Measurements from ENCODE around the gene RAB22A. TPM values are rescaled to one million over a fixed set of nuclear protein-coding genes. Genes with fewer than 3 reads are reported as not detected.
A peak's percentile ranks its signal among the peaks of the same experiment; 100 is the strongest.

RAB22A gene
- total and polyA plus RNA-seq, 5 donors, result 4.1 to 10.4 (median 9.0) TPM

DNA sequence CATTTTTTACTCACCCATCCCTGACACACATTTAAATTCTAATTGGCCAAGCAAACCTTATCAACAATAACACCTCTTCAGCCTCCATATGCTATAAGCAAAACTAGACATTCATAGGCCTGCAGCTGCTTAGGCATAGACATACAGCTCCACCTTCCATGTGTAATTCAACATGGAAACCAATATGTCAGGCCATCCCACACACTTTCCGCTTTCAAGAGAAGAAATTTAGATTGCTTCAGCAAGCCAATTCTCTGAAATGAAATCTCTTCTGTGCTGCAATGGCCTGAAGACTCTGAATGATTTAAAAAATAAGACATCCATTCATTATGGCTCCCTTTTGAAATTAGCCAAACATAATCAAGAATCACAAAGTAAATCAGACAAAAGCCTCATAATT is 4.5 kb upstream of the RAB22A start:
- no peaks in the 10 kb centered on the region for H3K4me1 ChIP-seq (ENCODE audit: control insufficient read depth, insufficient read depth, low read length)
- H3K27me3 ChIP-seq (ENCODE audit: control insufficient read depth, insufficient read depth), result no peaks in the 10 kb centered on the region
- 100% methylated on average over 1 of the region's 1 CpG for WGBS
- no peak overlapping the region for H3K27ac ChIP-seq (ENCODE audit: low read length)
- ATAC-seq, result no peak
- H3K4me3 ChIP-seq (ENCODE audit: low read length), result no peak overlapping the region
- intact Hi-C loops (cut with DNase I), result no loop called here
- DNase-seq, result no peak
- no peaks in the 10 kb centered on the region for H3K9me3 ChIP-seq (ENCODE audit: control insufficient read depth, low read length)

DNA sequence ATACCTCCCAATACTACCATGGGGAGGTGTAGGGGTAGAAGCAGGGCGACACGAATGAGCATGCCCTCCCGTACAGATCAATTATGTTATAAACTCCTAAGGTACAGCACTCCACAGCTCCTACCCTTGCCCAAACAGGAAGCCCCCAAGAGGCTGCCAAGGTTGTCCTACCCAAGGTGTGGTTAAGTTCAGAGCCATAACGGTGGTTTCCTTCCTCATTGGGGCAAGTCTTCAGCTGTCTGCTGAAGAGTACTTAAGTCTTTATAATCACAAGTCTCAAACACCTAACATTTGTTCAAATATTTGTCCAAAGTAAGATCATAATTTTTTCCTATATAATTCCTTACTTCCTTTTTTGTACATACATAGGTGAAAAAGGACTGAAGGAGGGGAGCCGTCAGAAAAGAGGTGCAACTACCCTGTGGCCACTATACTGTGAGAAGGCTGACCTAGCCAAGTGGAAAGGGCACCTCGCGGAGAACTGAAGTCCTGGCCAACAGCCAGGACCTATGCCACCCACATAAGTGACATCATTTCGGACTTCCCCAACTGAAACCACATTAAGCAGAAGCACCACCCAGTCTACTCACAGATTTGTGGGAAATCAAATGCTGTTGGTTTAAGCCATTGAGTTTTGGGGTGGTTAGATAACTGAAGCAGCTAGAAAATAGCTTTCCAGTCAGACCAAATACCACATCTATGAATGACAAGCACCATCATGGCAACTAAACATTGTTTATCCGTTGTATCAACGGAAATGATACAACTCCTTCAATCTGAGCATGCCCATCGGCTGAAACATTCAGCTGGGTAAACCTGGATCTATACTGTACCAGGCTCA is 2.9 kb upstream of the RAB22A start:
- H3K27ac ChIP-seq (ENCODE audit: low read length), result no peak overlapping the region

DNA sequence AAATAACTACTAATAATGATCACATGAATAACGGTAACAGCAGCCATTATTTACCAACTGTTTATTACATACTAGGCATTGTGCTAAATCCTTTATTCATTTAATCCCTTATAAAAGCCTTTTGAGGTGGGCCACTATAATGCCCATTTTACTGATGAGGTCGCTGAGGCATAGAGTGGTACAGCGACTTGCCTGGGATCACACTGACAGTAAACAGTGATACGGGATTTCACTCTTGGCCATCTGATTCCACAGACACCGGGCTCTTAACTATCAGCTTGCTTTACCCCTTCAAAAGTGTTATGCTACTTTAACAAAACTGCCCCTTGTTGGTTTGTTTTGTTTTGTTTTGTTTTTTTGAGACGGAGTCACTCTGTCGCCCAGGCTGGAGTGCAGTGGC is 2.2 kb upstream of the RAB22A start:
- WGBS, result 90% methylated on average over 7 of the region's 7 CpGs
- Histone ChIP-seq H3K4me1 (ENCODE audit: control insufficient read depth, insufficient read depth, low read length) (no peaks in the 10 kb centered on the region), H3K27me3 (ENCODE audit: control insufficient read depth, insufficient read depth) (no peaks in the 10 kb centered on the region), H3K27ac (ENCODE audit: low read length) (no peak overlapping the region), H3K9me3 (ENCODE audit: control insufficient read depth, low read length) (no peaks in the 10 kb centered on the region), H3K4me3 (ENCODE audit: low read length) (no peak overlapping the region)
- intact Hi-C loops (cut with DNase I), result no loop called here
- ATAC-seq (no peak), DNase-seq (no peak)

More for the DNA sequence above, 2.9 kb upstream of the RAB22A start:
- H3K9me3 ChIP-seq (ENCODE audit: control insufficient read depth, low read length), result no peaks in the 10 kb centered on the region
- H3K4me3 ChIP-seq (ENCODE audit: low read length), result no peak overlapping the region
- intact Hi-C loops (cut with DNase I), result no loop called here
- no peaks in the 10 kb centered on the region for H3K4me1 ChIP-seq (ENCODE audit: control insufficient read depth, insufficient read depth, low read length)
- peak in 1 of 3 donors; percentile 53 for DNase-seq
- WGBS, result 77% methylated on average over 11 of the region's 11 CpGs
- no peak for ATAC-seq
- H3K27me3 ChIP-seq (ENCODE audit: control insufficient read depth, insufficient read depth), result no peaks in the 10 kb centered on the region

DNA sequence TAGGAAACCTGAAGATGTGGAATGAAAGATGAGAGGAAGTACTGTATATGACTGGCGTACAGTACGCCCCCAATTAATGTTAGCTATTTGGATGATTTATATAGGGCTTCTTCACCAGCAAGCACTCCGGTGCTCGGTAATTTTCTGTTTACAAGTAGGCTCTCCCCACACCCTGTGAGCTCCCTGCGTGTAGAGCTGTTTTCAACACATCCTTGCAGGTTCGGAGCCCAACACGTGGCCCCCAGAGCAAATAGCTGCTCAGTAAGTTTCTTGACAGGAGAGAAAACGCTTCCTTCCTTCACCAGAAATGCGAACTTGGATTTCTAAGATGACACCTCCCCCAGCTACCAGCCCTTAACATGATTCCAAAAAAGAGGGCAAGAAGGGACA is 1.2 kb upstream of the RAB22A start:
- Histone ChIP-seq H3K27ac (ENCODE audit: low read length) (no peak overlapping the region), H3K4me3 (ENCODE audit: low read length) (peak overlapping the region; percentile 93), H3K27me3 (ENCODE audit: control insufficient read depth, insufficient read depth) (no peaks in the 10 kb centered on the region), H3K4me1 (ENCODE audit: control insufficient read depth, insufficient read depth, low read length) (no peaks in the 10 kb centered on the region), H3K9me3 (ENCODE audit: control insufficient read depth, low read length) (no peaks in the 10 kb centered on the region)
- ATAC-seq (no peak), DNase-seq (no peak)
- intact Hi-C loops (cut with DNase I), result no loop called here
- 73% methylated on average over 9 of the region's 9 CpGs for WGBS

DNA sequence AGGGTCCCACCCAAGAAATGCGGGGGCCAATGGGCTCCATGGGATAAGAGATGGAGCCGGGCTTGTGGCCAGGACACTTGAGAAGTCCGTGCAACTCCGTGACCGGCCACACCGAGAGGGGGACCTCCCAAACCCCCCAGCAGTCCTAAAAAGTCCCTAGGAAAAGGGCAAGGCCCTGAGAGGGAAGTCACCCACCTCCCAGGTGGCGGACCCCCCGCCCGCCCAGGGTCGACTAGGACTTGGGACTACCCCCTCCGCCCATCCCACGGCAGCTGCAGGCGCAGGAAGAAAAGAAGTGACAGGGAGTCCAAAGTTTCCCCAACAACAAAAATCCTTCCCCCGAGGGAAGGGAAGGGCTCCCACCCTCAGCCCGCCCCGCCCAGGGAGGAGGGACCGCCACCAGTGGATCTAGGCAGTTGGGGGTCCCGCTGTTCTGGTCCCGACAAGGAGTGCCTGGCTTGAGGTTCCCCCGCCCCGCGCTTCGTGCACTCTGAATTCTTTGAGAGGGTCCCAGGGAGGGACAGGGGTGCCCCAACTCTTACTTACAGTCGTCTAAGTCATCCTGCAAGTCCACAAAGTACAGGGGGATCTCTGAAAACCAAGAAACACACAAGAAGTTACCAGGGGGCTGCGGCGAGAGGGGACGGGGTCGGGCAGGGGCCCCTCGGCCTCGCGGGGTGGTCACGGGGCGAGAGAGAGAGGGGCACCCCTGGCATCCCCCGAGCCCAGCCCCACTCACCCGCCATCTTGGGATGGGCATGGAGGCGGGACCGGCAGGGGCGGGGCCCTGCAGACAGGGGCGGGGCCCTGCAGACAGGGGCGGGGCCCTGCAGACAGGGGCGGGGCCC is 611 bp upstream of the RAB22A start:
- no peaks in the 10 kb centered on the region for H3K4me1 ChIP-seq (ENCODE audit: control insufficient read depth, insufficient read depth, low read length)
- ATAC-seq (peak; percentile 94), DNase-seq (peak; percentile 74 to 89 (median 87))
- H3K4me3 ChIP-seq (ENCODE audit: low read length), result peak overlapping the region; percentile 93
- no peaks in the 10 kb centered on the region for H3K9me3 ChIP-seq (ENCODE audit: control insufficient read depth, low read length)
- H3K27me3 ChIP-seq (ENCODE audit: control insufficient read depth, insufficient read depth), result no peaks in the 10 kb centered on the region
- H3K27ac ChIP-seq (ENCODE audit: low read length), result peak overlapping the region; percentile 60
- intact Hi-C loops (cut with DNase I), result no loop called here
- 9% methylated on average over 41 of the region's 41 CpGs for WGBS

DNA sequence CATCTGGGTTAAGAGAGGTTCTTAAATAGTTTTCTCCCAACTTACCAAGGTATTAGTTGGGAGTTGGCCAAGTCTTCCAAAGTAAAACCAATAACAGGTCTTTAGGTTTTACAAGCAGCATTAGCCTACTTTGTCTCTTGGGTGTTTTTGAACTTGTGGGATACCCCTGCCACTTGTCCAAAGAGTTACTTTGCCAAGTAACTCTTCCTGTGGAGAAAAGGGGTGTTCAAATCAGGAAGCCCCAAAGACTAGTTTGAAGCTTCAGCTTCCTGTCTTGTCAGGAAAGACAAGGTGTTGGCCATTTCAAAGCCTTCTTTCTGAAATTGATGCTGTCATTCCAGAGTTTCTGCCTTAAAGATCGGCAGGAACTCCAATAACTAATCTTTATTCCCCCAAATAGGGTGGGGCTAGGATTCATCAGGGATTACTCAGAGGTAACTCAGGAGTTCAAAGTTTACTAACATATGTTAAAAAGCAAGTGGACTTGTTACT is 822 bp downstream of the RAB22A start:
- Histone ChIP-seq H3K4me3 (ENCODE audit: low read length) (peak overlapping the region; percentile 95), H3K27me3 (ENCODE audit: control insufficient read depth, insufficient read depth) (no peaks in the 10 kb centered on the region), H3K27ac (ENCODE audit: low read length) (no peak overlapping the region), H3K9me3 (ENCODE audit: control insufficient read depth, low read length) (no peaks in the 10 kb centered on the region), H3K4me1 (ENCODE audit: control insufficient read depth, insufficient read depth, low read length) (no peaks in the 10 kb centered on the region)
- WGBS, result 6% methylated on average over 1 of the region's 1 CpG
- intact Hi-C loops (cut with DNase I), result no loop called here
- DNase-seq (no peak), ATAC-seq (no peak)

DNA sequence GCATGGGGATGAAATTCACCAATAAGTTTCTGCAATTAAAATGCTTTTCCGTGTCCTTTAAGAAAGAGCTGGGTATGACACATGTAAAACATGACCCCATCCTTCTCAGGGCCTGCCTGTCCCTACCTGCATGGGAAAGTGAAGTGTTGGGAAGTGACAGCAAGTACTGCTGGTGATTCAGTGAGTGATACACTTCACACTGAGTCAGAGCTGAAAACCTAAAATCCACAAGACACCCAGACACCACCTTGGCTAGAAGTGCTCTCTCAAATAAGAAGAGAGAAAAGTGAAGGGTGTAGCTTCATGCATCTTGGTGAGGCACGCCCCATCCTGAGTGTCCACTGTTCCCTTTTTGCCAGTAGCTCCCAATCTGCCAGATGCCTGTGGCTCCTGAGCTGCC is 3.3 kb downstream of the RAB22A start:
- ATAC-seq, result no peak
- Histone ChIP-seq H3K27ac (ENCODE audit: low read length) (no peak overlapping the region), H3K4me3 (ENCODE audit: low read length) (no peak overlapping the region), H3K27me3 (ENCODE audit: control insufficient read depth, insufficient read depth) (no peaks in the 10 kb centered on the region), H3K4me1 (ENCODE audit: control insufficient read depth, insufficient read depth, low read length) (no peaks in the 10 kb centered on the region), H3K9me3 (ENCODE audit: control insufficient read depth, low read length) (no peaks in the 10 kb centered on the region)
- WGBS, result 93% methylated on average over 2 of the region's 2 CpGs
- no peak for DNase-seq
- intact Hi-C loops (cut with DNase I), result no loop called here

DNA sequence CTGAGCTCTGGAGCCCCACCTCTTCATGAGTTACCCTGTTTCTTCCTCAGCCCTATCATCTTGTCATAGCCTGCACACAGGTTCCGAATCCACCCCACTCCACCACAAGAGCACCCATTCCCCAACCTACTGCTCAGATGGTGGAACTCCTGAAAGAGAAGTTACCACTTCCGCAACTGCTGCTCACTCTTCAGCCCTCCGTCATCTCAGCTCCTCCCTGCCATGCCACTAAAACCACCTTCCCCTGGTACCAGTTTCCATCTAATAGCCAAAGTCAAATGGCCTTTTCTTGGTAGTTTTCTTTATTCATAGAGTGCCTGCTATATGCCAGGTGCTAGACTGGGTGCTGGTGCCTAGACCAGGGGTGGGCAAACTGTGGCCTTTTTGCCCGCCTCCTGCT is 3.9 kb downstream of the RAB22A start:
- no peak overlapping the region for H3K27ac ChIP-seq (ENCODE audit: low read length)
- H3K27me3 ChIP-seq (ENCODE audit: control insufficient read depth, insufficient read depth), result no peaks in the 10 kb centered on the region
- ATAC-seq, result no peak
- H3K4me1 ChIP-seq (ENCODE audit: control insufficient read depth, insufficient read depth, low read length), result no peaks in the 10 kb centered on the region
- no peak overlapping the region for H3K4me3 ChIP-seq (ENCODE audit: low read length)
- DNase-seq, result no peak
- H3K9me3 ChIP-seq (ENCODE audit: control insufficient read depth, low read length), result no peaks in the 10 kb centered on the region
- WGBS, result 95% methylated on average over 4 of the region's 4 CpGs
- intact Hi-C loops (cut with DNase I), result no loop called here

DNA sequence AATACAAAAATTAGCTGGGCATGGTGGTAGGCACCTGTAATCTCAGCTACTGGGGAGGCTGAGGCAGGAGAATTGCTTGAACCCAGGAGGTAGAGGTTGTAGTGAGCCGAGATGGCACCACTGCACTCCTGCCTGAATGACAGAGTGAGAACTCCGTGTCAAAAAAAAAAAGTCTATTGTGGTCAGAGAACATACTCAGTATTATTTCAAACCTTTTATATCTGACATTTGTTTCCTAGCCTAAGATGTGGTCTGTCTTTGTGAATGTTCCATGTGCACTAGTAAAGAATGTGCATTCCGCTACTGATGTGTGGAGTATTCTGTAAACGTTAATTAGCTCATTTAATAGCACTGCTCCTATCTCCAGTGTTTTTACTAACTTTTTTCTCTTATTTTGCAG is 11.7 kb downstream of the RAB22A start:
- Histone ChIP-seq H3K27ac (ENCODE audit: low read length) (no peak overlapping the region), H3K27me3 (ENCODE audit: control insufficient read depth, insufficient read depth) (no peaks in the 10 kb centered on the region), H3K9me3 (ENCODE audit: control insufficient read depth, low read length) (no peaks in the 10 kb centered on the region), H3K4me3 (ENCODE audit: low read length) (no peak overlapping the region), H3K4me1 (ENCODE audit: control insufficient read depth, insufficient read depth, low read length) (peaks cover 1% of the 10 kb centered on the region)
- ATAC-seq (no peak), DNase-seq (no peak)
- WGBS, result 88% methylated on average over 4 of the region's 4 CpGs
- intact Hi-C loops (cut with DNase I), result no loop called here

DNA sequence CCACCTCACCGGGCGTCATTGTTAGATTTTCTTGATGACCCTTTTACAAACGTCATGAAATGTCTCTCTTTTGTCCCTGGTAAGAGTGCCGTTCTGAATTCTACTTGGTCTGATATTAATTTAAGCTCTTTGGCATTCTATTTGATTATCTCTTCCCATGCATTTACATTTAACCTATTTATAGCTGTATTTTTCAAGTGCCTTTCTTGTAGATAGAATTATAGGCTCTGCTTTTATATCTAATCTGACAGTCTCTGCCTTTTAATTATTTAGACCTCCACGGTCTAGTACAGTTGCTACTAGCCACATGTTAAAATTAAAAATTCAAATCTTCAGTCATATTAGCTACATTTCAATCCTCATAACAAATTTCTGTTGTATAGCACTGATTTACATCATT is 12.6 kb downstream of the RAB22A start:
- no peak for ATAC-seq
- Histone ChIP-seq H3K9me3 (ENCODE audit: control insufficient read depth, low read length) (no peaks in the 10 kb centered on the region), H3K27ac (ENCODE audit: low read length) (no peak overlapping the region), H3K27me3 (ENCODE audit: control insufficient read depth, insufficient read depth) (no peaks in the 10 kb centered on the region), H3K4me3 (ENCODE audit: low read length) (no peak overlapping the region), H3K4me1 (ENCODE audit: control insufficient read depth, insufficient read depth, low read length) (peaks cover 1% of the 10 kb centered on the region)
- intact Hi-C loops (cut with DNase I), result no loop called here
- no peak for DNase-seq
- 56% methylated on average over 5 of the region's 5 CpGs for WGBS

DNA sequence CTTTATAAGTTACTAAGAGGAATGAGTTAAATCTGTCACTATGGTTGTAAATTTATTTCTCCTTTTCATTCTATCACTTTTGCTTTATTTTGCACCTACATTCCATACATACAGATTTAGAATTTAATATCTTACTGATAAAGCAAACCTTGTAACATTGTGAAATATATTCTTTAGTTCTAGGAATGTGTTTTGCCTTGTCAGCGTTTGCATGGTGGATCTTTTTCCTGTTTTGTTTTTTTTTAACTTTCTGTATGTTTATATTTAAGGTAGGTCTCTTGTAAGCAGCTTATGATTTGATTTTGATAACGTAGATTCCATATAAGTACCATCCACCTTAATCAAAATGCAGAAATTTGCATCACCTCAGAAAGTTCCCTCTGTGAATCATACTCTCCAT is 16.4 kb downstream of the RAB22A start:
- Histone ChIP-seq H3K4me3 (ENCODE audit: low read length) (no peak overlapping the region), H3K27ac (ENCODE audit: low read length) (no peak overlapping the region), H3K9me3 (ENCODE audit: control insufficient read depth, low read length) (no peaks in the 10 kb centered on the region), H3K4me1 (ENCODE audit: control insufficient read depth, insufficient read depth, low read length) (peaks cover 10% of the 10 kb centered on the region), H3K27me3 (ENCODE audit: control insufficient read depth, insufficient read depth) (no peaks in the 10 kb centered on the region)
- ATAC-seq, result no peak
- DNase-seq, result no peak
- WGBS, result 95% methylated on average over 2 of the region's 2 CpGs
- intact Hi-C loops (cut with DNase I), result no loop called here
